HG03159 (cell line): ENCODE measurements around the gene KCNH6.

ENCODE experiments used
- ATAC-seq: cut with Tn5 transposase; IDR thresholded peaks from one replicate; pipeline ENCODE4 v1.9.1; 2021; ENCODE audit warnings: mild to moderate bottlenecking, moderate library complexity; ENCODE audit not compliant: unreplicated experiment

Gene KCNH6

DNA sequence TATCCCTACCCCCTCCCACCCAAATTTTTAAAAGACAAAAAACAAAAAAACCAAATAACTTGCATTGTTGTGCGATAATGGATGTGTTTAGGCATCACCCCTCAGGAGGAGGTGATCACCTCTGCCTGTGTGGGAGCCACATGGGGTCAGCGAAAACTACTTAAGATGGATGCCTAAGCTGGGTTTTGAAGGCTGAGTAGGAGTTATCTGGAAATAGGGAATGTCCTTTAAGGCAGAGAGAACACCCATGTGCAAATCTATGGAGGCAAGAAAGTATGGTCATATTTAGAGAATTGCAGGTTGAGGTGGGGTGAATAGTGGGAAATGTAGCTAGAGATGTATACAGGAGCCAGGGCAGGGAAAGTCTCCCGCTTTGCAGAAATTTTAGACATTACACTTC is 72.0 kb downstream of the KCNH6 start:
- ATAC-seq, result no peak
